Measurements from ENCODE around the gene INPP5D. TPM values are rescaled to one million over a fixed set of nuclear protein-coding genes. Genes with fewer than 3 reads are reported as not detected.

The INPP5D gene
- total and polyA plus RNA-seq, 2 of the 8 experiments (the other 6 are each of a cell fraction or from before 2014, with no cell fraction given): 4.5 to 7.1 TPM

DNA sequence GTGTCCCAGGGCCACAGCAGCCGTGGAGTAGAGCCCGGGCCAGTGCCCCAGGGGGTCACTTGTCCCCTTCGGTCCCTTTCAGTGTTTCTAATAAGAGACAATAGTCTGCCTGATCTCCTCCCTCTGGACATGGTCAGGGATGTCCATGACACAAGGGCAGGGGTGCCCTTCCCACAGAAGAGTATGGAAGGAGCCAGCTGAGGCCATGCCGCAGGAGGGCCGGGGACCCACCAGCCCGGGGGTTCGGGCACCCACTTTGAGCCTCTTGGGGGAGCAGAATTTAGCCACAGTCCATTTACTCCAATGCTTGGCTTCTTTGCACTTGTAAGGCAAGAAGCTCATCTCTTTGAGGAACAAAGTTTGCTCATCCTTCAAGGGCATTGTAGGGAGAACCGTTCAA, 102.6 kb downstream of the INPP5D start:
- CTCF ChIA-PET (ENCODE audit: partially characterized antibody): interaction anchor here (0.8 to 1.4 kb wide), 2 partner anchors 49 to 75 kb away, joined by 3 read pairs; no protein-coding TSS in a partner anchor
- Histone ChIP-seq H3K9ac (replicated peaks in 1 of 4; ENCODE audit: extremely low read depth in 1 of 4, low read depth in 3 of 4, low read length in 3 of 4) (no peak overlapping the region), H3K4ac (replicated peaks; ENCODE audit: insufficient read length, low read depth, low read length) (no peak overlapping the region), H2BK120ac (replicated peaks; ENCODE audit: low read depth, low read length) (no peak overlapping the region), H3K14ac (ENCODE audit: insufficient read length) (no peak overlapping the region), H2BK20ac (ENCODE audit: low read length) (no peak overlapping the region), H4K8ac (ENCODE audit: extremely low read depth, insufficient read depth, low read length) (no peak overlapping the region), H3K4me1 (replicated peaks in 1 of 4; ENCODE audit: control insufficient read depth in 3 of 4, insufficient read depth in 4 of 4, low read length in 3 of 4) (peaks cover 0 to 3% (median 0%) of the 10 kb centered on the region in 4 experiments; a peak in 1 of 7 replicates), H3K56ac (replicated peaks; ENCODE audit: insufficient read length, low read depth, low read length) (no peak overlapping the region), H3K79me2 (ENCODE audit: control insufficient read depth in 1 of 2, insufficient read depth in 2 of 2, low read length in 2 of 2) (no peaks in the 10 kb centered on the region), H2AK5ac (ENCODE audit: low read depth, low read length) (no peak overlapping the region), H2BK5ac (ENCODE audit: low read depth, low read length) (no peak overlapping the region), H3K9me3 (ENCODE audit: insufficient read depth in 2 of 2, low read depth in 1 of 2, low read length in 1 of 2) (no peaks in the 10 kb centered on the region), H3K23me2 (ENCODE audit: low read depth, low read length) (no peaks in the 10 kb centered on the region), H2BK12ac (ENCODE audit: low read depth, low read length) (no peak overlapping the region), H3K79me1 (ENCODE audit: low read depth, low read length) (no peaks in the 10 kb centered on the region; the same call in 1 of the 2 replicates), H3K27ac (ENCODE audit: low read depth, low read length) (no peak overlapping the region), H3K27me3 (replicated peaks in 1 of 4; ENCODE audit: control insufficient read depth in 3 of 4, extremely low read depth in 1 of 4, insufficient read depth in 3 of 4, low read length in 3 of 4) (no peaks in the 10 kb centered on the region), H4K5ac (ENCODE audit: insufficient read length, low read depth, low read length) (no peak overlapping the region), H2AFZ (ENCODE audit: low read length) (no peak overlapping the region), H3K23ac (ENCODE audit: insufficient read length) (no peak overlapping the region), H2BK15ac (ENCODE audit: low read length) (no peak overlapping the region), H3K18ac (ENCODE audit: extremely low read depth, low read length) (no peak overlapping the region), H4K91ac (replicated peaks; ENCODE audit: insufficient read length, low read length) (no peak overlapping the region), H3K4me2 (ENCODE audit: insufficient read depth in 1 of 2, low read depth in 2 of 2, low read length in 2 of 2) (no peak overlapping the region), H3K4me3 (ENCODE audit: extremely low read depth in 1 of 4, insufficient read depth in 2 of 4, low read depth in 3 of 4, low read length in 4 of 4) (no peak overlapping the region), H3K36me3 (ENCODE audit: control insufficient read depth in 2 of 4, insufficient read depth in 4 of 4, low read length in 3 of 4) (no peaks in the 10 kb centered on the region; a peak in 2 of 8 replicates), H4K20me1 (replicated peaks in 1 of 2; ENCODE audit: control insufficient read depth in 1 of 2, insufficient read depth in 2 of 2, low read length in 2 of 2) (no peaks in the 10 kb centered on the region)
- POLR2A ChIA-PET (ENCODE audit: partially characterized antibody): interaction anchor here (1.1 kb wide), 1 partner anchor 23 kb away, joined by 3 read pairs; no protein-coding TSS in a partner anchor
- DNase-seq (ENCODE audit: low read depth in 1 of 2, low spot score in 2 of 2) (no peak), FAIRE-seq (no peak)
- WGBS, 2 experiments (ENCODE audit: extremely low coverage in 1 of 2, insufficient coverage in 1 of 2, insufficient read length in 1 of 2, insufficient replicate concordance in 2 of 2, low coverage in 1 of 2, low lambda C conversion rate in 2 of 2, missing lambda C conversion rate in 1 of 2): 90% methylated on average over 8 of the region's 8 CpGs; no CpG with 5 or more reads in 1 of the 2 experiments
- no peak for TF ChIP-seq EP300 (IDR thresholded peaks at IDR 0.05; ENCODE audit: borderline replicate concordance in 1 of 2, low read depth in 2 of 2, low read length in 2 of 2)
- TF ChIP-seq SIN3A (conservative IDR thresholded peaks at IDR 0.05 in 1 of 2, IDR thresholded peaks at IDR 0.05 in 1 of 2; ENCODE audit: low read depth in 1 of 2, low read length in 2 of 2): no peak
- no peak for TF ChIP-seq KDM5A (IDR thresholded peaks at IDR 0.05; ENCODE audit: low read length)
- TF ChIP-seq, protein P1, sequence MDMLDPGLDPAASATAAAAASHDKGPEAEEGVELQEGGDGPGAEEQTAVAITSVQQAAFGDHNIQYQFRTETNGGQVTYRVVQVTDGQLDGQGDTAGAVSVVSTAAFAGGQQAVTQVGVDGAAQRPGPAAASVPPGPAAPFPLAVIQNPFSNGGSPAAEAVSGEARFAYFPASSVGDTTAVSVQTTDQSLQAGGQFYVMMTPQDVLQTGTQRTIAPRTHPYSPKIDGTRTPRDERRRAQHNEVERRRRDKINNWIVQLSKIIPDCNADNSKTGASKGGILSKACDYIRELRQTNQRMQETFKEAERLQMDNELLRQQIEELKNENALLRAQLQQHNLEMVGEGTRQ (IDR thresholded peaks at IDR 0.05; ENCODE audit: low read length): no peak
- no peak for TF ChIP-seq SIX5 (IDR thresholded peaks at IDR 0.05; ENCODE audit: low read depth, low read length)
- no peak for TF ChIP-seq CBX8 (IDR thresholded peaks at IDR 0.05; ENCODE audit: borderline replicate concordance, low read depth, low read length)
- TF ChIP-seq NANOG (IDR thresholded peaks at IDR 0.05; ENCODE audit: insufficient read depth, low read depth, low read length, poor library complexity, severe bottlenecking): no peak
- no peak for TF ChIP-seq GTF2F1 (IDR thresholded peaks at IDR 0.05; ENCODE audit: borderline replicate concordance, low read depth, low read length)
- TF ChIP-seq MAFK (IDR thresholded peaks at IDR 0.05; ENCODE audit: low read depth, low read length): no peak
- TF ChIP-seq TAF1 (IDR thresholded peaks at IDR 0.05; ENCODE audit: low read depth, low read length): no peak
- no peak for TF ChIP-seq RBBP5 (IDR thresholded peaks at IDR 0.05; ENCODE audit: borderline replicate concordance, low read depth, low read length)

Data from H1 (cell line).